BJ (cell line): ENCODE data around the gene PRKD2. TPM values are rescaled to one million over a fixed set of nuclear protein-coding genes. Genes with fewer than 3 reads are reported as not detected.

Source experiments
- CTCF ChIA-PET: fragments of 350-600 bp; formaldehyde crosslinking; extraction: SDS; loops from one replicate; lab custom pipeline; 2021; ENCODE audit warnings: antibody characterized with exemption, inconsistent platforms; lab: Yijun Ruan, JAX
- POLR2A ChIA-PET: fragments of 300-600 bp; sonication (Branson Sonifier 250); formaldehyde crosslinking; extraction: SDS; loops from one replicate; lab custom pipeline; 2021; ENCODE audit warnings: antibody characterized with exemption; lab: Charles Lee
- DNase-seq: peaks from one replicate; pipeline ENCODE4 v3.0.0-alpha.2; 2011; ENCODE audit warnings: low read depth
- H3K27me3 ChIP-seq: 2 replicates; pipeline ENCODE4 v1.6.0; 2011; ENCODE audit warnings: low read length; ENCODE audit not compliant: control insufficient read depth, insufficient read depth
- H3K36me3 ChIP-seq: 2 replicates; pipeline ENCODE4 v1.5.1; 2011; ENCODE audit warnings: low read length; ENCODE audit not compliant: control insufficient read depth, insufficient read depth
- H3K4me3 ChIP-seq: 2 replicates; pipeline ENCODE4 v1.5.1; 2011; ENCODE audit warnings: low read depth, mild to moderate bottlenecking, control low read depth, low read length
- polyA plus RNA-seq: library from polyadenylated mRNA; depleted of rRNA; stranded (reverse); fragments of >200 nt; gene quantifications from 2 replicates; pipeline ENCODE4 v1.2.3, GENCODE V29; 2011
- TF ChIP-seq, protein P1 (sequence below): IDR thresholded peaks from 2 replicates; pipeline ENCODE4 v1.5.1; 2011; ENCODE audit warnings: low read depth, mild to moderate bottlenecking, control low read depth, inconsistent platforms, low read length, moderate library complexity; ENCODE audit not compliant: insufficient read depth

Gene PRKD2
- polyA plus RNA-seq, 1 experiment, result 19.4 TPM

GRCh38 chr19:46733690-46734292 lies 16.9 kb upstream of the PRKD2 start:
- no peak for DNase-seq
- CTCF ChIA-PET, result interaction anchor here (1.1 kb wide), 1 partner anchor 11 kb away, joined by 3 read pairs; no protein-coding TSS in a partner anchor
- peaks cover 53% of the 10 kb centered on the region for H3K36me3 ChIP-seq

GRCh38 chr19:46732966-46733689 lies 16.2 kb upstream of the PRKD2 start:
- DNase-seq, result no peak
- H3K4me3 ChIP-seq, result no peak overlapping the region
- ChIA-PET CTCF (no interaction called here), POLR2A (no interaction called here)
- TF ChIP-seq, protein P1, sequence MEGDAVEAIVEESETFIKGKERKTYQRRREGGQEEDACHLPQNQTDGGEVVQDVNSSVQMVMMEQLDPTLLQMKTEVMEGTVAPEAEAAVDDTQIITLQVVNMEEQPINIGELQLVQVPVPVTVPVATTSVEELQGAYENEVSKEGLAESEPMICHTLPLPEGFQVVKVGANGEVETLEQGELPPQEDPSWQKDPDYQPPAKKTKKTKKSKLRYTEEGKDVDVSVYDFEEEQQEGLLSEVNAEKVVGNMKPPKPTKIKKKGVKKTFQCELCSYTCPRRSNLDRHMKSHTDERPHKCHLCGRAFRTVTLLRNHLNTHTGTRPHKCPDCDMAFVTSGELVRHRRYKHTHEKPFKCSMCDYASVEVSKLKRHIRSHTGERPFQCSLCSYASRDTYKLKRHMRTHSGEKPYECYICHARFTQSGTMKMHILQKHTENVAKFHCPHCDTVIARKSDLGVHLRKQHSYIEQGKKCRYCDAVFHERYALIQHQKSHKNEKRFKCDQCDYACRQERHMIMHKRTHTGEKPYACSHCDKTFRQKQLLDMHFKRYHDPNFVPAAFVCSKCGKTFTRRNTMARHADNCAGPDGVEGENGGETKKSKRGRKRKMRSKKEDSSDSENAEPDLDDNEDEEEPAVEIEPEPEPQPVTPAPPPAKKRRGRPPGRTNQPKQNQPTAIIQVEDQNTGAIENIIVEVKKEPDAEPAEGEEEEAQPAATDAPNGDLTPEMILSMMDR, result no peak
- H3K36me3 ChIP-seq, result peaks cover 58% of the 10 kb centered on the region
- no peaks in the 10 kb centered on the region for H3K27me3 ChIP-seq

More at GRCh38 chr19:46733690-46734292, 16.9 kb upstream of the PRKD2 start:
- TF ChIP-seq, protein P1, result no peak
- POLR2A ChIA-PET, result no interaction called here
- no peaks in the 10 kb centered on the region for H3K27me3 ChIP-seq
- no peak overlapping the region for H3K4me3 ChIP-seq

DNA sequence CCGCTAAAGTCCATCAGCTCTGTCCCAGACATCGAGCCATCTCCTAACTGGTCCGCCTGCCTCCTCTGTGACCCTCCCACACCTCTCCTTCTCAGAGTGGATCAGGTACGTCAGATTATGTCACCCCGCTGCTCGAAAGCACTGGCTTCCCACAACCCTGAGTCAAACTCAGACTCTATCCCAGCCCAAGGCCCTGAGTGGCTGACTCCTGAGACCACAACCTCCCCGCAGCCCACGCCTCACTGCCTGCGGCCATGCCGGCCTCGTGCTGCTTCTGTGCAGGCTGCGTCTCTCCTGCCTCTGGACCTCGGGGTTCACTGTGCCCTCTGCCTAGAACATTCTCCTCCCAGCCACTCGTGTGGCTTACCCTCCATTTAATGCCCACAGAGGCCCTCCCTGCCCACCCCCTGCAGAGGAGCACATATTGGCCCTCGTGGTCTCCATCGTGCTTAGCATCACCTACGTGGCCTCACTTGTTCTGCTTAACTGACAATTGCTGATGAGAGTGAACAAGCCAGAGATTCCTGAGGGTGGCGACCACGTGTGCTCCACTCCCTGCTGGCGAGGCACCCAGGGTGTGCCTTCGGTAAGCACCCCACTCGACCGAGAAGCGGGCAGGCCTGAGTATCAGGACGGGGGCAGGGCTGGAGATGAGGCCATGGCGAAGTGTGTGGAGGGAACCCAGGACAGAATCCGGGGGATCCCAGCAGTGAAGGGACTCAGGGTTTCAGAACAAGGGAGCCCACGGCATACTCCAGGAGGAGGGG lies 15.4 kb upstream of the PRKD2 start:
- no peak for DNase-seq
- Histone ChIP-seq H3K36me3 (peaks cover 59% of the 10 kb centered on the region), H3K4me3 (no peak overlapping the region), H3K27me3 (no peaks in the 10 kb centered on the region)
- CTCF ChIA-PET, result interaction anchor here (1.0 to 6.3 kb wide), 2 partner anchors 9 to 28 kb away, joined by 3 to 77 read pairs; partner anchors contain the start of gene FKRP
- TF ChIP-seq, protein P1, result no peak
- POLR2A ChIA-PET, result no interaction called here

- ChIA-PET POLR2A (no interaction called here), CTCF (interaction anchor here (0.6 to 6.3 kb wide), 5 partner anchors 10 to 44 kb away, joined by 3 to 77 read pairs (median 4); partner anchors contain the start of gene FKRP)
- Histone ChIP-seq H3K4me3 (no peak overlapping the region), H3K27me3 (no peaks in the 10 kb centered on the region), H3K36me3 (peaks cover 57% of the 10 kb centered on the region)
- TF ChIP-seq, protein P1, result no peak
- no peak for DNase-seq
Observed at GRCh38 chr19:46731584-46731983, 14.7 kb upstream of the PRKD2 start.
